Renal cortical epithelial cell (primary cell): ENCODE measurements around the gene CACNG7. TPM values are rescaled to one million over a fixed set of nuclear protein-coding genes. Genes with fewer than 3 reads are reported as not detected.
"Not testable (repeated sequence)": the region's sequence is repeated elsewhere in the genome, so short reads cannot be mapped to it uniquely, and the experiment has no call there.

Experiments used
- DNase-seq: peaks from one replicate; pipeline ENCODE4 v3.0.0-alpha.2; 2011; ENCODE audit warnings: low read depth
- total RNA-seq: library from RNA; depleted of rRNA; stranded (reverse); fragments of >200 nt; gene quantifications from 2 replicates; pipeline ENCODE4 v1.2.3, GENCODE V29; 2014

The CACNG7 gene, protein sequence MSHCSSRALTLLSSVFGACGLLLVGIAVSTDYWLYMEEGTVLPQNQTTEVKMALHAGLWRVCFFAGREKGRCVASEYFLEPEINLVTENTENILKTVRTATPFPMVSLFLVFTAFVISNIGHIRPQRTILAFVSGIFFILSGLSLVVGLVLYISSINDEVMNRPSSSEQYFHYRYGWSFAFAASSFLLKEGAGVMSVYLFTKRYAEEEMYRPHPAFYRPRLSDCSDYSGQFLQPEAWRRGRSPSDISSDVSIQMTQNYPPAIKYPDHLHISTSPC
- not detected in 2 replicates for total RNA-seq

DNA sequence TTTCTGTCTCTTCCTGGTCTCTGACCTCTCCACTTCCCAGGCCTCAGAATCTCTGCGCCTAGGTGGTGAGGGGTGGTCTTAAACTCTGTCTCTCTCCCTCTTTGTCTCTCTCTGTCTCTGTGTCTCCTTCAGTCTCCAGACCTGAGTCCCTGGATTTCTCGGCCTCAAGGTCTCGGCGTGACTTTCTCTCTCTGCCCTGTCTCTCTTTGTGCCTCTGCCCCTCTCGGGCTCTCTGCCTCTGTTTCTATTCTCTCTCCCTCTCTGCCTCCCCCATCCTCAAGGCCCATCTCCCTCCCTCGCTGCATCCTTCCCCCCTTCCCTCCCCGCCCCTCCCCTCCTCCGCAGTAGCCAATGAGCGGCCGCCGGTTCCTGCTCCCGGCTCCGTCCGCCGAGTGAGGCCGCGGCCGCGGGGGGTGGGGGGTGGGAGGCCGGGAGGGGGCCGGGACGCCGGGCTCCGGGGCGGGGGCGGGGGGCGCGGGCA is at the start of gene CACNG7:
CACNG7 (plus strand) TSS at position 344 of the 481 bp plus-strand sequence. CDS start 3,554 bp downstream, outside the sequence.
- no peak for DNase-seq

- no peak for DNase-seq
Measured at GRCh38 chr19:53864308-53864836, 44.7 kb upstream of the CACNG7 start.

- DNase-seq: no peak
Measured at GRCh38 chr19:53865523-53865917, 43.6 kb upstream of the CACNG7 start.

DNA sequence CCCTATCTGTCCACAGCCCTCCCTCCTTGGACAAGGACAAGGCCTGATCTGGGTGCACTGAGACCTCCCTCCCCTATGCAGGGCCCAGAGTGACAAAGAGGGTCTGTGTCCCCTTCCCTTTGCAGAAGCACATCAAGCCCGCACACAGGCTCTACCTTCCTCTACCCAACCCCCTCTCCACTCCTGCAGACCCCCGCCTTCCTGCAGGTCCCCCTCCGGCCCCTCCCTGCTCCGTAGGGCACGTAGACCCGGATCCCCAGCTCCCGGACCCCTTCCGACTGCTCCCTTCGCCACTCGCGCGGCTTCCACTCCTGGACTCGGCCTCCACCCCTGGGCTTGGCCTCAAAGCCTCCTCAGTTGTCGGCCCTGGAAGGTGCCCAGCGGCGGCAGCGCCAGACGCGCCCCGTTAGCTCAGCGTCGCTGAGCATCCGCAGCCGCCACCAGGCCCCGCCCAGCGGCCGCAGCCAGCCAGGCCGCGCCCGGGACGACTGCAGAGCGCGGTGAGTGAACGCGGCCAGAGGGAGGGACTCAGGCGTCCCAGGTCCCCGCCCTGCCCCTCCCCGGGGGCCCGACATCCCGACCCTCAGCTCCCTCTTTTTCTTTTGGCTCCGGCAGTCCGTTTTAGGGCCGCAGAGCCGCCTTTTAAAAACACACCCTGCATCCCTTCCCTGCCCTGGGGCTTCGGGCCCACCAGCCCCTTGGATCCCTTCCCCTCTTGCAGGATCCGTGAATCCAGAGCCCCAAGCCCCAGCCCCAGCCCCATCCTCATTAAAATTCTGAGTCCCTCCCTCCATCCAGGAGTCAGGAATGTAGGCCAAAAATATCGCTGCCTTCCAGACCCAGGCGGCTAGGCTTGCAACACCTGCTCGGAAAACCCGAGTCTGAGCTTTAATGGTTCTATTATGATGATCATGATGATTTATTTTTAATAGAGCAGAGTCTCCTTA is 42.9 kb upstream of the CACNG7 start:
- no peak for DNase-seq

DNA sequence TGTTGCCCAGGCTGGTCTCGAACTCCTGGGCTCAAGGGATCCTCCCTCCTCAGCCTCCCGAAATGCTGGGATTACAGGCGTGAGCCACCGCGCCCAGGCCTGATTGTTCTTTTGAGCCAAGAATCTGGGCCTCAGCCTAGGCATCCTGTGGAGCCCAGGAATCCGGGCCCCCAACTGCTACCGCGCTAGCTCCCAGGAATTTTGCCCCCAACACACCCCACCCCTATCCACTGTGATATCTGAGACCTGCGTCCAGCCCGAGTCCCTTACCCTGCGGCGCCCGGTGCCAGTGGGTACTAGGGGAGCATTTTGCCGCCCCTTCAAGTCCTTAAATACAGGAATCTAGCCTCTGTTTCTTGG is 42.2 kb upstream of the CACNG7 start:
- DNase-seq: no peak

- peak; percentile 95 for DNase-seq
Measured at GRCh38 chr19:53867225-53868090, 41.6 kb upstream of the CACNG7 start, which contains the start of gene MYADM. MYADM (plus strand) TSS chr19:53867883; CDS start chr19:53873530, 5,647 bp downstream.

DNA sequence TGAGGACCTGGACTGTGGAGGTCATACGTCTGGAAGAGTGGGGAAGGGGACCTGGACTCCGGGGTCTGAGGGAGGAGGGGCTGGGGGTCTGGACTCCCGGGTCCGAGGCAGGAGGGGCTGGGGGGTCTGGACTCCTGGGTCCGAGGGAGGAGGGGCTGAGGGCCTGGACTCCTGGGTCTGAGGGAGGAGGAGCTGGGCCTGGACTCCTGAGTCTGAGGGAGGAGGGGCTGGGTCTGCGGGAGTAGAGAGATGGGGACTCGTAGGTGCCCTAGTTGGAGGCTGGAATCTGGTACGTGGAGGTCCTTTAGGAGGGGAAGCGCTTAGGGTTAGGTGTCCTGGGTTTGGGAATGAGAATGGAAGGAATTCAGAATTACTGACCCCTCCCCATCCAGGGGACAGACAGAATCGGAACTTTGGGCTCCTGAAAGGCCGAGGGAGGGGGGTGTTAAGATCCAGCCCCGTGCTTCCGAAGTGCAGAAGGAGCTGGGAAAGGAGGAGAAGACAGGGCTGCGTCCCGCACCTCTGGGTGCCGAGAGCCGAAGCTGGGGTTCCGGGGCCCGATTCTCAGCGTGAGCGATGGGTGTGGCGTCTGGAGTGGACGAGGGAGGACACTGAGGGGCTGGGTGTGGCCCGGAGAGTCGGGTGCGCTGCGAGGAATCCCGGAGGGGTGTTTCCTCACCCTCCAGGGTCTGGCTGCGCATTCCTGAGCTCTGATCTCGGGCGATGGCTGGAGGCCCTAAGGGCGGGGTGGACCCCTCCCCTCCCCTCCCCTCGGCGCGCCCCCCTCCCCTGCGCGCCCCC is 40.8 kb upstream of the CACNG7 start:
- no peak for DNase-seq

GRCh38 chr19:53868892-53869804 is 39.9 kb upstream of the CACNG7 start:
- DNase-seq: peak; percentile 65

GRCh38 chr19:53869805-53870484 is 39.1 kb upstream of the CACNG7 start:
- DNase-seq: not testable (repeated sequence)

- DNase-seq: no peak
Measured at GRCh38 chr19:53870485-53870844, 38.6 kb upstream of the CACNG7 start.

DNA sequence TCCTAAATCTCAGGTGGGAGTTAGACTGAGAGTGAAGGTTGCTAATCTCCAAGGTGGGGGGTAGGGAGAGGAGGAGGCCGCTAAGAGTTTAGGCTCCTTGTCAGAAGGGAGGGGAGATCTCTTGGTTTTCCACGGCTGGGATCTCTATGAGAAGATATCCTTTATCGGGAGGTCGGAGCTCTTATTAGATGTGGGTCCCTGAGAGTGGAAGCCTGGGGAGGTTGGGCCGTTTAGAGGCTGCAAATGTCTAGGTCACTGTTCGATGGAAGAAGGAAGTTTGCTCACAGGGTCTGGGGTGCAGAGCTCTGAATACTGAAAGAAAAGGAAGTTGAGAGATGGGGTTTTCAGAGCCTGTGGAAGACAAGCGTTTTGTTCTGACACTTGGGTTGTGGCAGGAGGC is 37.6 kb upstream of the CACNG7 start:
- DNase-seq: no peak

DNA sequence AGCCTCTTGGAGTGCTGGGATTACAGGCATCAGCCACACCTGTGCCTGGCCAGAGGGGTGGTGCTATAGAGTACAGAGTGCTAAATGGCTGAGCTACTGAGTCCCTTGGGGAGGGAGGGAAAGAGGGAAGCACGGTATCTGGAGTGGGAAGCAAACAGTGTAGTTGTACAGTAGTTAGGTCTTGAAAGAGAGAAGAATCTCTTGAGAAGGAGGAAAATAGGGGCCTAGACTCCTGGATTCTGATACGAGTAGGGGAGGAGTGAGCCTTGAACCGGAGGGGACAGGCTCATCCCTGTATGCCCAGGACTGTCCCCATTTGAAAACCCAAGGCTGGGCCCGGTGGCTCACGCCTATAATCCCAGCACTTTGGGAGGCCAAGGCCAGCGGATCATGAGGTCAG is 36.3 kb upstream of the CACNG7 start:
- DNase-seq: no peak

- no peak for DNase-seq
Measured at GRCh38 chr19:53873773-53874605, 35.1 kb upstream of the CACNG7 start.

GRCh38 chr19:53874606-53874990 is 34.5 kb upstream of the CACNG7 start:
- DNase-seq: no peak

DNA sequence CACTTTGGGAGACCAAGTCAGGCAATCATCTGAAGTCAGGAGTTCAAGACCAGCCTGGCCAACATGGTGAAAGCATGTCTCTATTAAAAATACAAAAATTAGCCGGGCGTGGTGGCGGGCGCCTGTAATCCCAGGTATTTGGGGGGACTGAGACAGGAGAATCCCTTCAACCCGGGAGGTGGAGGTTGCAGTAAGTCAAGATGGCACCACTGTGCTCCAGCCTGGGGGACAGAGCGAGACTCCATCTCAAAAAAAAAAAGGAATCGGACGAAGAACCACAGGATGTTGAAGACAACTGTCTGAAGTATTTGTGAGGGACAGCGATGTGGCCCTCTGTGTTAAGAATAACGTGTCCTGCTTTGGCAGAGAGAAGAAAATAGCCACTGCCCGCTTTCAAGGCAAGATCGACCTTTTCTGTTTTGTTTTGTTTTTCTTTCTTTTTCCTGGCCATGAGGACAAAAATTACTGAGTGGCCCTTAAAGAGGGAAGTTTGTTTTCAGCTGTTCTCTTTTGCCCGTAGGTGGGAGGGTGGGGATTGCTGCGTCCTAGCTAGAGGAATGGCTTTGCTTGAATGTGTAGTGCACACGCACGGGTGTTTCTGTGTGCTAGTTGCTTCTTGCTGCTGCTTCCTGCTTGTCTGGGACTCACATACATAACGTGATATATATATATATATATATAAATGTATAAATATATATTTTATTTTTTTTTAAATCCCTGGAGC is 33.3 kb upstream of the CACNG7 start:
- no peak for DNase-seq

DNA sequence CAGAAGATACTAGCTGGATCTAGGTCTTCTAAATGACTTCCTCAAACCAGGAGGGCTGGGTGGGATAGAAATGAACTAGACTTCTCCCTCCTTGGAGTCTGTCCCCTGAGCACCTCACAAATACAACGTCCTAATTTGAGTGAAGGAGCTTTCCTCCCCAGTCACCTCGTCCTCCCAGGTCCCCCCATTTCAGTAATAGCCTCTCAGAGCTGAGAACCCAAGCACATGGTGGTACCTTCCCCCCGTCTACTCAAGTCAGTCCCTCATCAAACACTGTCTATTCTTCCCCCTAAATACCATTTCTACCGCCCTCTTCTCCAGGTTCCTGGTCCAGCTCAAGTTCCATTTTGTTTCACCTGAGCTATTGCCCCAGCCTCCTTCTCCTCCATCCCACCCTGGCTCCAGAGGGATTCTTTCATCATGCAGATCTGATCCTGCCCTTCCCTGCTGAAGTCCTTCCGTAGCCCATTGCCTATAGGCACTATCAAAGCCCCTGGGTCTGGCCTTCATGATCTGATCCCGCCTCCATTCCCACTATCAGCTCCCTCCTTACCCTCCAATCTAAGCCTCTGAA is 32.3 kb upstream of the CACNG7 start:
- no peak for DNase-seq

DNA sequence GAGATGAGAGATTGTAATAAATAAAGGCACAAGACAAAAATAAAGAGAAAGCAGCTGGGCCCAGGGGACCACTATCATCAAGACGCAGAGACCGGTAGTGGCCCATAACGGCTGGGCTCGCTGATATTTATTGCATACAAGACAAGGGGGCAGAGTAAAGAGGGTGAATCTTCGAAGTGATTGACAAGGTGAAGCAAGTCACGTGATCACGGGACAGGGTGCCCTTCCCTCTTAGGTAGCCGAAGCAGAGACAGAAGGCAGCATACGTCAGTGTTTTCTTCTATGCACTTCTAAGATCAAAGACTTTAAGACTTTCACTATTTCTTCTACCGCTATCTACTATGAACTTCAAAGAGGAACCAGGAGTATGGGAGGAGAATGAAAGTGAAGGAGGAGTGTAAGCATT is 31.7 kb upstream of the CACNG7 start:
- DNase-seq: no peak
